Glutamatergic neuron (in vitro differentiated cells): Measurements from ENCODE around the gene SLC6A5. TPM values are rescaled to one million over a fixed set of nuclear protein-coding genes. Genes with fewer than 3 reads are reported as not detected.
A peak's percentile ranks its signal among the peaks of the same experiment; 100 is the strongest.
"Not testable (repeated sequence)": the region's sequence is repeated elsewhere in the genome, so short reads cannot be mapped to it uniquely, and the experiment has no call there.

Experiments used
- DNase-seq: peaks from one replicate; pipeline ENCODE4 v3.0.0; 2022
- H3K27ac Mint-ChIP-seq: one replicate; pipeline ENCODE4 v1.8.0; 2020; ENCODE audit warnings: mild to moderate bottlenecking, mixed read lengths, inconsistent platforms; ENCODE audit not compliant: unreplicated experiment
- H3K27me3 Mint-ChIP-seq: one replicate; pipeline ENCODE4 v1.8.0; 2020; ENCODE audit warnings: mild to moderate bottlenecking, moderate library complexity, mixed read lengths, inconsistent platforms; ENCODE audit not compliant: unreplicated experiment
- H3K36me3 Mint-ChIP-seq: one replicate; pipeline ENCODE4 v1.8.0; 2020; ENCODE audit warnings: mild to moderate bottlenecking, mixed read lengths, inconsistent platforms; ENCODE audit not compliant: unreplicated experiment
- H3K4me1 Mint-ChIP-seq: one replicate; pipeline ENCODE4 v1.8.0; 2020; ENCODE audit warnings: mild to moderate bottlenecking, low read depth, mixed read lengths, inconsistent platforms; ENCODE audit not compliant: unreplicated experiment
- H3K4me3 Mint-ChIP-seq: one replicate; pipeline ENCODE4 v1.8.0; 2020; ENCODE audit warnings: mild to moderate bottlenecking, mixed read lengths, inconsistent platforms; ENCODE audit not compliant: unreplicated experiment
- H3K9me3 Mint-ChIP-seq: one replicate; pipeline ENCODE4 v1.8.0; 2020; ENCODE audit warnings: mild to moderate bottlenecking, moderate library complexity, mixed read lengths, inconsistent platforms; ENCODE audit not compliant: unreplicated experiment
- CTCF ChIP-seq: fragments of 200-600 bp; sonication (generic); IDR thresholded peaks from one replicate; pipeline ENCODE4 v1.5.0; 2021; ENCODE audit not compliant: partially characterized antibody, unreplicated experiment
- total RNA-seq: library from RNA; stranded (reverse); fragmentation: NEBNext Ultra II Directional; extraction: Animal tissue kit (Norgen Biotek cat#: 25700); gene quantifications from one replicate; pipeline ENCODE4 v1.2.1, GENCODE V29; 2021; ENCODE audit not compliant: unreplicated experiment

The SLC6A5 gene
- total RNA-seq, 1 donor from 2014 or later = 0.05 TPM

GRCh38 chr11:20559523-20560300 is 39.7 kb upstream of the SLC6A5 start:
- peaks cover 21% of the 10 kb centered on the region for H3K4me1 Mint-ChIP-seq
- no peak for TF ChIP-seq CTCF
- no peak overlapping the region for H3K4me3 Mint-ChIP-seq
- DNase-seq = no peak
- H3K27me3 Mint-ChIP-seq = peaks cover 3% of the 10 kb centered on the region
- peaks cover 4% of the 10 kb centered on the region for H3K9me3 Mint-ChIP-seq
- H3K36me3 Mint-ChIP-seq = peaks cover 14% of the 10 kb centered on the region
- peak overlapping the region; percentile 62 for H3K27ac Mint-ChIP-seq

- Mint-ChIP-seq H3K27me3 (peaks cover 3% of the 10 kb centered on the region), H3K27ac (no peak overlapping the region), H3K36me3 (no peaks in the 10 kb centered on the region), H3K4me1 (peaks cover 21% of the 10 kb centered on the region), H3K9me3 (peaks cover 3% of the 10 kb centered on the region), H3K4me3 (no peak overlapping the region)
- no peak for TF ChIP-seq CTCF
- no peak for DNase-seq
Observed at GRCh38 chr11:20561915-20562314, 37.5 kb upstream of the SLC6A5 start.

- peaks cover 20% of the 10 kb centered on the region for H3K4me1 Mint-ChIP-seq
- no peaks in the 10 kb centered on the region for H3K36me3 Mint-ChIP-seq
- no peak overlapping the region for H3K4me3 Mint-ChIP-seq
- TF ChIP-seq CTCF = no peak
- DNase-seq = no peak
- peaks cover under 1% of the 10 kb centered on the region for H3K27me3 Mint-ChIP-seq
- no peak overlapping the region for H3K27ac Mint-ChIP-seq
- H3K9me3 Mint-ChIP-seq = peaks cover under 1% of the 10 kb centered on the region
Observed at GRCh38 chr11:20563866-20564265, 35.5 kb upstream of the SLC6A5 start.

- Mint-ChIP-seq H3K4me1 (peaks cover 10% of the 10 kb centered on the region), H3K9me3 (no peaks in the 10 kb centered on the region), H3K36me3 (no peaks in the 10 kb centered on the region), H3K27ac (no peak overlapping the region), H3K27me3 (no peaks in the 10 kb centered on the region), H3K4me3 (no peak overlapping the region)
- no peak for TF ChIP-seq CTCF
- no peak for DNase-seq
Observed at GRCh38 chr11:20564846-20565635, 34.4 kb upstream of the SLC6A5 start.

GRCh38 chr11:20566115-20566514 is 33.3 kb upstream of the SLC6A5 start:
- not testable (repeated sequence) for H3K27me3 Mint-ChIP-seq, H3K4me3 Mint-ChIP-seq, H3K4me1 Mint-ChIP-seq, H3K9me3 Mint-ChIP-seq, H3K36me3 Mint-ChIP-seq, DNase-seq, H3K27ac Mint-ChIP-seq
